Measurements from ENCODE around the gene TPO.

DNA sequence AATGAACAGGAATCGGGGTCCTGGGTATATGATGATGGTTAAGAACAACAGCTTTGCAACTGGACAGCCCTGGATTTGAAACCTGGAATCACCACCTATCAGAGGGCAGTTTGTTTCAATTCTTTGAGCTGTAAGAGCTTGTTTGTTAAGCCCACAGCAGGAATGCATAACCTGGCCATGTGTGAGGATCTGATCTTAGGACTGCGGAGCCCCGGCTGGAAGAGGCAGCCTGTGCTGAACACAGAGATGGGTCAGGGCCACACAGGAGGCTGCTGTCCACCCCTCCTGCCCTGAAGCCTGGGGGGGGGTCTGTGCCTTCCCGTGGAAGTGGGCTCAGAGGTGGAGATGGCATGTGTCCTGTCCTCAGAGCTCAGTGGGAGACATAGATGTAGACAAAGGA is 24.3 kb downstream of the TPO start:
- TF ChIP-seq POLR2AphosphoS5 (IDR thresholded peaks at IDR 0.05; ENCODE audit: low read depth, low read length), result no peak
- TF ChIP-seq, protein P1, sequence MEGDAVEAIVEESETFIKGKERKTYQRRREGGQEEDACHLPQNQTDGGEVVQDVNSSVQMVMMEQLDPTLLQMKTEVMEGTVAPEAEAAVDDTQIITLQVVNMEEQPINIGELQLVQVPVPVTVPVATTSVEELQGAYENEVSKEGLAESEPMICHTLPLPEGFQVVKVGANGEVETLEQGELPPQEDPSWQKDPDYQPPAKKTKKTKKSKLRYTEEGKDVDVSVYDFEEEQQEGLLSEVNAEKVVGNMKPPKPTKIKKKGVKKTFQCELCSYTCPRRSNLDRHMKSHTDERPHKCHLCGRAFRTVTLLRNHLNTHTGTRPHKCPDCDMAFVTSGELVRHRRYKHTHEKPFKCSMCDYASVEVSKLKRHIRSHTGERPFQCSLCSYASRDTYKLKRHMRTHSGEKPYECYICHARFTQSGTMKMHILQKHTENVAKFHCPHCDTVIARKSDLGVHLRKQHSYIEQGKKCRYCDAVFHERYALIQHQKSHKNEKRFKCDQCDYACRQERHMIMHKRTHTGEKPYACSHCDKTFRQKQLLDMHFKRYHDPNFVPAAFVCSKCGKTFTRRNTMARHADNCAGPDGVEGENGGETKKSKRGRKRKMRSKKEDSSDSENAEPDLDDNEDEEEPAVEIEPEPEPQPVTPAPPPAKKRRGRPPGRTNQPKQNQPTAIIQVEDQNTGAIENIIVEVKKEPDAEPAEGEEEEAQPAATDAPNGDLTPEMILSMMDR (IDR thresholded peaks at IDR 0.05), result no peak

Measured in Panc1 (cell line).